NCI-H82 treated with DMSO at 0.1 percent for 48 hours (cell line): Measurements from ENCODE around the gene PTPN9.
"Not testable (repeated sequence)": the region's sequence is repeated elsewhere in the genome, so short reads cannot be mapped to it uniquely, and the experiment has no call there.

Experiments
- DNase-seq: peaks from one replicate; lab custom pipeline; 2025; ENCODE audit not compliant: unreplicated experiment; lab: John Stamatoyannopoulos, UW

Gene PTPN9

DNA sequence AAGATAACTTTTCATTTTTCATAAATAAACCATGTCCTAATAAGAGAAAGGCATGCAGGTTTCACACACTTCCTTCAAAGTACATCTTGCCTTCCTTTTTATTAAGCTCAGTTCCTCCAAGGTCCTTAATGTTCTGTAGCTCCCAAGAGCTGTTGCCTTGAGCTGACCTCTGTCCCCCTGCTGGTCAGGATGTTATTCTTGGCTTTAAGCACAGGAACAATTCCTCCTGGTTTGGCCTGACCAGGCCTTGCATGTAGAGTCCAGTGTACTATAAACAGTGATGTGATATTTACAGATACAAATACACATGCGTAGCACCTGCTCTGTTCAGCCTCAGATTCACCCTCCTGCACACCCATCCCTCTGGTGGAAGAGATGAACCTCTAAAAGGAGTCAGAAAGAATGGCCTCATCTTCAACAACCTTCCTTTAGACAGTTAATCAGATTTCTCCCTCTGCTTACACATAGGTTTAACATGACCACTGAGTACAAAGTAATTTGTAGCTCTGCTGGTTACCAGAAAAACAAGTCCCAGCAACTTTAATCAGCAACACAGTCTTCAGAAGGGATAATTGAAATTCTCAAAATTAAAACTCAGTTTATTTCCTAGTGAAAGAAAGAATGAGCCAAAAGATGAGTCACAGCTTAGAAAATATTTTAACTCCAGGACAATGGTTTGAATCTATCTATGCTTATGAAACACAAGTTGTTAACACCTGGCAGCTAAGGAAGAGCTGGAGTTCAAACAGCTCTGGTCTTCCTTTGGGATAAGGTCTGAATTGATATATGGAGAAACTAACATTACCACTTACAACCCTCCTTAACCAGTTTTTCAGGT is 46.5 kb downstream of the PTPN9 start:
- DNase-seq, result no peak

DNA sequence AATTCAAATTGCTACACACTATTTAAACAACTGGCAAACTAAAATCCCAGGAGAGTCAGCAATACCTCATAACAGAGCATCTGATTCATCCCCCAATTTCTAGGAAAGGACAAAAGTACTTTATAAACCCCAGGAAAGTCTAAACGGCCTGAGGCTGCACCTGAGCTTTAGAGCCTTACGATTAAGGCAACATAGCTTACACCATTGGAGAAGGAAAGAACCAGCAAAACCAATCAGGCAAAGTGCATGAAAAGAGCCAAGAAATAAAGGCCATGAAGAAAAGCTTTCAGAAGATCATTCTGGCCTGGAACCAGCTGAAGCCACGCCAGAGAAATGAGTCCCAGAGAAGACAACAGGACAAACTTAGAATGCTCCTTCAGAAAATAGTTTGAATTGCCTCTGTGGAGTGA is 48.1 kb downstream of the PTPN9 start:
- DNase-seq, result no peak

DNA sequence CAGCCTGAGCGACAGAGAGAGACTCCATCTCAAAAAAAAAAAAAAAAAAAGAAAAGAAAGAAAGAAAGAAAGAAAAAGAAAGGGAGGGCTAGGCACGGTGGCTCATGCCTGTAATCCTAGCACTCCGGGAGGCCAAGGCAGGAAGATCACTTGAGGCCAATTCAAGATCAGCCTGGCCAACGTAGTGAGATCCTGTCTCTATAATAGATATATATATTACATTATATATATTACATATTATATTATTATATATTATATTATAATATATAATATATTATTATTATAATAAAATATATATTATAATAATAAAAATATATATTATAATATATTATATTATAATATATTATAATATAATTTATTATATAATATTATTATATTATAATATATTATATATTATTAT is 48.9 kb downstream of the PTPN9 start:
- DNase-seq, result no peak

DNA sequence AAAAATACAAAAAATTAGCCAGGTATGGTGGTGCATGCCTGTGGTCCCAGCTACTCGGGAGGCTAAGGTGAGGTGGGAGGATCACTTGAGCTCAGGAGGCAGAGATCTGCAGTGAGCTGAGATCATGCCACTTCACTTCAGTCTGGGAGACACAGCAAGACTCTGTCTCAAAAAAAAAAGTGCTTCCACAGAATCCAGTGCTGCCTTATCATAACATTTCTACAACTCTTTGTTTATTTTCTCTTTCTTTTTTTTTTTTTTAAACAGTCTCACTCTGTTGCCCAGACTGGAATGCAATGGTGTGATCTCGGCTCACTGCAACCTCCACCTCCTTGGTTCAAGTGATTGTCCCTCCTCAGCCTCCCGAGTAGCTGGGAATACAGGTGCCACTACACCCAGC is 53.4 kb downstream of the PTPN9 start:
- not testable (repeated sequence) for DNase-seq

DNA sequence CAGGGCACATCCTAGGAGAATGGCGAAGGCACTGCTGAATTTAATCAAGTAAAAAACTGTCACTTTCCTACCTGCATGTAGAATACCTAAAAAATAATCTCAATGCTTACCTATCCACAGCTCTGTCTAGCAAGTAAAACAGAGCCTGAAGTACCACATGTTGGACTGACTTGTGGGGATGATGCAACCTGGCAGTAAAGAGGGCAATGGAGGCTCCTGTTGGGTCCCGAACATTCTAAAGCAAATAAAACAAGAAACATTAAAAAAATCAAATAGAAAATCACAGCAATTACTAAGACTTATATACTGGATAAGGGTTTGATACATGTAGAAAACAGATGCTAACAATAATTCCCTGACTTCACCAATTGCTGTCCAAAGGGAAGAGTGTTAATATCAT is 56.1 kb downstream of the PTPN9 start:
- DNase-seq, result no peak

DNA sequence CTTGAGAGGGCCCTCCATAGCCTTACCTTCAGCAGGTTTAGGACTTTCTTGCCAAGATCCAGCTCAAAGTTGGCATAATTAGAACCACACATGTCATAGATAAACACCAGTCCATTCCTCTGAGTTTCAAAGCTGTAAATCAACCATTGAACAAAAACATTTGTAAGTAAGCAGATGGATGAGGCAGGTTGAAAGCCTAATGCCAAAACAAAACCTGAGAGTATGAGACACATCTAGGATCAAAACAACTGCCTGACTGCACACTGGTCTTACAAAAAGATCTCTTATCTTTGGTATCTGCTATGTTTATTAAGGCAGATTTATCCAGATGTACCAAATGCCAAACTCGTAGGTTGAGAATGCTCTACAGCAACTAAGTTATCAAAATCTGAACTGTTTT is 61.9 kb downstream of the PTPN9 start:
- no peak for DNase-seq

DNA sequence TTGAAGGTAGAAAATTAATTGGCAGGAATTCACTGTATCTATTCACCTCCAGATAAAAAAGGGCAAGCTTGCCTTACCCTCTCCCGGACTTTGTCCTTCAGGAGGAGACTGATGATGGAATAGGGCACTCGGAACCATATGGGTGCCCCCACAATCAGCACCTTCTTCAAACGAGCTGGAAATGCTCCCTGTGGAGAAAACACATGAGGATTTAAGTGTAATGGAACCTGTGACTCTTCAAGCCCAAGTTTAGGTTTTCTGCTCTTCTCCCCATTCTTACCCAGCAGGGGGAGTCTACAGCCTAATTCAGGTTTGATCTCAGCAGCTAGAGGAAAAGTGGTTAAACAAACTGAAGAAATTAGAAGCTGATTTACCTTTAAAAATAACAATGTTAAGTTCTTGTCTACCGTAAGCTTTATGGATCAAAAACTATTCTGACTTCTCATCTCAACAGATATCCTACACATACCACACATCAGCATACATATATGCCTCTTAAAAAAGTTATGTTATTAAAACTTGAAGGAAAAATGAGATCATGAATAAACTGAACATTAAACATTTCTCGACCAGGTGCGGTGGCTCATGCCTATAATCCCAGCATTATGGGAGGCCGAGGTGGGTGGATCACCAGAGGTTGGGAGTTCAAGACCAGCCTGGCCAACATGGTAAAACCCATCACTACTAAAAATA is 70.1 kb downstream of the PTPN9 start:
- DNase-seq, result peak; percentile 27

DNA sequence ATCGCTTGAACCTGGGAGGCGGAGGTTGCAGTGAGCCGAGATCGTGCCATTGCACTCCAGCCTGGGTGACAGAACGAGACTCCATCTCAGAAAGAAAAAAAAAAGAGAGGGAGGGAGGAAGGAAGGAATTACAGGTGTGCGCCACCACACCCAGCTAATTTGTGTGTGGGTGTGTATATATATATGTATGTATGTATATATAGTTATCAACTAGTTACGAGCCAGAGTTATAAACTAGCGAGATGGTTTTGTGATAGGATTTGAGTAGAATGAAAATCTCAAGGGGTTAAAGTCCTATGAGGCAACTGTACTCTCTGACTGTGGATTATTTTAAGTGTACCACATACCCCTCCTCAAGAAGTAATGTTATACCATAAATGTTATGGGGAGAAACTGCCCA is 76.8 kb downstream of the PTPN9 start:
- no peak for DNase-seq

DNA sequence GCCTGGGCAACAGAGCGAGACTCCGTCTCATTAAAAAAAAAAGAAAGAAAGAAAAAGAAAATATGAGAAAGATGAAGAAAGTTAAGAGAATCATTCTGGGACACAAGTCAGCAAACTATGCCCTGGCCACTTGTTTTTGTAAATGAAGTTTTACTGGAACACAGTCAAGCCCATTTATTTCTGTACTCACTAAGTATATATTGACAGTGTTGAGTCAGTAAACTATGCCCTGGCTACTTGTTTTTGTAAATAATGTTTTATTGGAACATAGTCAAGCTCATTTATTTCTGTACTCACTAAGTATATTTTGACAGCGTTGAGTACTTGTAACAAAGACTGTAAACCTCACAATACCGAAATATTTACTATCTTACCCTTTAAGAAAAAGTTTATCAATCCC is 85.4 kb downstream of the PTPN9 start:
- no peak for DNase-seq

DNA sequence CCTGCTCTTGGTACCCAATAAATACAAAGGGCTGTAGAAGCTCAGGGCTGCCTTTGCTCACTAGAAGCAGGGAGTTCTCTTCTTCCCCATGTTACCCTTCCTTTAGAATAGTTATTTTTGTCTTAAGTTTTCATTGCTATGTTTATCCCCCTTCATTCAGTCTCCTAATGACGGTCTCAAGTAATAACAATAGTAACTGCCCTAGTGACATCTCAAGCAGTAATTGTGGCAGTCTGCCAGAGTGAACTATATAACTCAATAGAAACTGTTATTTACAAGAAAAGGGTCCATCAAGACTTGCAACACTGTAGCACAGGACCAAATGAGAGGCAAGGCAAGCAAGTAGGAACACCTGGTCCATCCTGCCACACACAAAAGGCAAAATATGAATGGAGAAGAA is 95.2 kb downstream of the PTPN9 start:
- no peak for DNase-seq

DNA sequence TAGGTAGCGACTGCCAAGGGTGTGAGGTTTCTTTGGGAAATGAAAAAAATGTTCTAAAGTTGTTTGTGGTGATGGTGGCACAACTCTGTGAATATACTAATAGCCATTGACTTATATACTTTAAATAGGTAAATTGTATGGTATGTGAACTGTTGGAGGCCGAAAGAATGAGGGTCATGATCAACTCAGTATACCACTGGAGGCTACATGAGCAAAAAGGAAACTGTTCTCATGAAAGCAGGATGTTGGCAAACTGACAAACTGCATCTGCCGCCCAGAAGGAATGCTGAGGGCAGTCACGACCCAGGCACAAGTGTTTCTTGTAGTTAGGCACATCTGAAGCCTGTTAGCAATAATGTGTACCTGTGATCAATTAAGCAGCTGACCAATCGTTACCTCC is 95.6 kb downstream of the PTPN9 start:
- not testable (repeated sequence) for DNase-seq

DNA sequence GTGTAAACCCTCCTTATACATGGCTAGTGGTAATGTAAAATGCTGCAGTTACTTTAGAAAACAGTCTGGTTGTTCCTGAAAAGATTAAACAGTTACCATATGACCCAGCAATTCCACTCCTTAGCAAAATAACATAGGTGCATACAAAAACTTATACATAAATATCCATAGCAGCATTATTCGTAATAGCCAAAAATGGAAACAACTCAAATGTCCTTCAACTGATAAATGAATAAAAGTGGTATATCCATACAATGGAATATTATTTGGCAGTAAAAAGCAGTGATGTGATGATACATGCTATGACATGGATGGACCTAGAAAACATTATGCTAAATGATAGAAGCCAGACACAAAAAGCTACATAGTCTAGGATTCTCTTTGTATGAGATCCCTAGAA is 96.0 kb downstream of the PTPN9 start:
- no peak for DNase-seq

DNA sequence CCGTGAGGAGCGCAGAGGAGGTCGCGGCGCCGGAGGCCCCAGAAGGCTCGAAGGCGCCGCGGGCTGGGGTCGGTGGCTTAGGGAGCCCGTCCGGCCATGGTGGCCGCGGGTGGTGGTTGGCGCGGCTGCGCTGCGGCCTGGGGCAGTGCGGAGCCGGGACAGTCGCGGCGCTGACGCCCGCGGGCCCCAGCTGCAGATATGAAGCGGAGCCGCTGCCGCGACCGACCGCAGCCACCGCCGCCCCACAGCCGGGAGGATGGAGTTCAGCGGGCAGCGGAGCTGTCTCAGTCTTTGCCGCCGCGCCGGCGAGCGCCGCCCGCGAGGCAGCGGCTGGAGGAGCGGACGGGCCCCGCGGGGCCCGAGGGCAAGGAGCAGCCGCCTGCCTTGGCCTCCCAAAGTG is 98.7 kb downstream of the PTPN9 start:
- not testable (repeated sequence) for DNase-seq

DNA sequence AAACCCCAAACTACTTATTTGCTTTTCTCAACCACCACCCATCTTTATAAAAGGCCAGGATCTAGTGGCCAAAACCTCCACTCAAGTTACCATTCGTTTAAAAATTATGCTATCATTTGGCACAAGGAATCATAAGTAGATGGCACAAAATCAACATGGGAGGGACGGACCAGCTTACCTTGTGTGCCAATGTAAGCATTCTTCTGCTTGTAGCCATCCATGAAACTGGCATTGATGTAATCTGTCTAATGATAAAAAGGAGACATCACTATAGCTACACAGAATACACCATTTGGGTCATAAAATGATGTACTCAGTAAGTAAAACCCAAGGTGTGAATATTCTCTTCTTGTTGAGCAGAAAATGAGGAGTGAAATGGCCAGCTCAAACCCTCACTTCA is 99.4 kb downstream of the PTPN9 start:
- no peak for DNase-seq

DNA sequence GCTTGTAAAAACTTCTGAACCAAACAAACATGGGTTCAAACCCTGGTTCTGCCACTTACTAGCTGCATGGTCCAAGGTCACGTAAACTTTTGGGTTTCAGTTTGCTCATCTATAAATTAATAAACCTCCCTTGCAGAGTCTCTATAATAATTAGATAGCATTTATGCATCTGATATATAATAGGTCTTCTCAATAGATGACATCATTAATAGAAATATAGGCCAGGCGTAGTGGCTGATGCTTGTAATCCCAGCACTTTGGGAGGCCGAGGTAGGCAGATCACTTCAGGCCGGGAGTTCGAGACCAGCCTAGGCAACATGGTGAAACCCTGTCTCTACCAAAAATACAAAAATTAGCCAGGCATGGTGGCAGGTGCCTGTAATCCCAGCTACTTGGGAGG is 102.0 kb downstream of the PTPN9 start:
- not testable (repeated sequence) for DNase-seq

DNA sequence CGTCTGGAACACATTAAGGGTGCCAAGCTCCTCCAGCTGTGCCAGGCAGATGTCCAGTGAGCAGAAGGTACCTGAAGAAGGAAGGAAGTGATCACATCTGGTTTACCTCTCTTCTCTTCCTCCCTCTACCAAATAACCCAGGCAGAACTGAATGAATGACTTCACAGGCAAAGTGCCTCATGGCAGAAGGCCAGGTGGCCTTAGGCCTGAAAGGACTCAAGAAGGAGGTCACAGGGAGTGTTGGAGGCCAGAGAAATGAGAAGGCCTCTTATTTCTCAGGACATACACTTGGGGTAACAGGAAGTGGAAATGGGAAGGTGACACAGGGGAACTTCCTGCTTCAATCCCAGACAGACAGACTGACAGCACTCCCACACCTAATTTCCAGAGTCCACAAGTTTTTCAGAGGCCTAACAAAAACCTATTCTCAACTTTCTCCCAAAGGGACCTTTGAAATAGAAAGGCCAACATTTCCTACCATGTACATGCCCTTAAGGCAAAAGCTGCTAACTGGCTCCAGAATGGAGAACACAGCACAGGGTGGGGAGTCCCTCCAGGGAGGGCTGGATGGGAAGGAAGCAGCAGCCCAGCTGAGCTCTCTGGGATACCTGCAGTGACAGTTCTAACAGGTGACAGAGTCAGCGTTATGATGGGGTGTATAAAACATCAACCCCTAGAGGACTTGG is 110.1 kb downstream of the PTPN9 start:
- no peak for DNase-seq

DNA sequence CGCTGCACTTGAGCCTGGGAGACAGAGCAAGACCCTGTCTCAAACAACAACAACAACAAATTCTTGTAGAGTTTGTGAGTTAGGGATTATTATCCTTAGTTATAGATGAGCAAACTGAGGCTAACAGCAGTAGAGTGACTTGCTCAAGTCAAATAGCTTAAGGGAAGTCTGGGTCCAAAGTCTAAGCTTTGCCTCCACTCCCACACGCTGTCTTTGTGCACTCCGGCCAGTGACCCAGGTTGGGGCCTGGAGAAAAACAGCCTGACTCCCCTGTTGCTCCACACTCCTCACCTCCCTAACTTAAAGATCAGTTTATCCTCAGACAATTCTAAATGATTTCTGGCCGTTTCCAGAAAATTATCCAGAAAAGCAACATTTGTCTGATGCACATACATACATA is 118.5 kb downstream of the PTPN9 start:
- no peak for DNase-seq

DNA sequence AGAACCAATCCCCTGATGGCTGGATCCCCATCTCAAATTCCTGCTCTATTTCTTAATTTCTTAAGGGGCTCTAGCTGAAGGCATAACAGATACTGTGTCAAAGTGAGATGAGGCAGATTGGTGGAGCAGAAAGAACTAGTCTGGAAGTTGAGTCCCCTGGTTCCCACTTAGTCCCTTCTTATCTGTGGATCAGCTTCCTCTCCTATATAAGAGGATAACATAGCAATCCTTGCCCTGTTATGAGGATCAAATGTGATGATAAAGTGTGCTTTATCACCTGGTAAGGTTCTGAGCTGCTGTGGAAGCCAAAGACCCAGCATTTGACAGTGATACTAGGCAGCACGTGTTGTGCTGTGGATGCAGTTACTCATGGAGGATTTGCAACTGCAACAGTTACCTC is 119.5 kb downstream of the PTPN9 start:
- no peak for DNase-seq

DNA sequence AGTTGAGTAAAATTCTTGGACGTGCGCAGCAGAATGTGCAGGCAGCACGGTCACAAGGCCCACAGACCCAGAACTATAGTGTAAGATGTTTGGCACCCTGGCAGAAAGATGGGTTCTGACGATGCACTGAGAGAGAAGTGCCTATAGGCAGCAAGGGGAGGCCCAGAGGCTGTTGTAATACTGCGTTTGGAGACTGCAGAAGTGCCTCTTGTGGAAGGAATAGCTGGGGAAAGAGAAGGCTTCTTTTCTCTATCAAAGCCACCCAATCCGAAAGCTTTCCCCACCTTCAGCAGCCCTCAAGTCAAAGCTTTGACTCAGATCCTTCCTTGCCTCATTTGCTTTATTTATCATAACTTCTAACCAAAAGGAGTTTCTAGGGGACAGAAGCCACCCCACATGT is 122.4 kb downstream of the PTPN9 start:
- no peak for DNase-seq

DNA sequence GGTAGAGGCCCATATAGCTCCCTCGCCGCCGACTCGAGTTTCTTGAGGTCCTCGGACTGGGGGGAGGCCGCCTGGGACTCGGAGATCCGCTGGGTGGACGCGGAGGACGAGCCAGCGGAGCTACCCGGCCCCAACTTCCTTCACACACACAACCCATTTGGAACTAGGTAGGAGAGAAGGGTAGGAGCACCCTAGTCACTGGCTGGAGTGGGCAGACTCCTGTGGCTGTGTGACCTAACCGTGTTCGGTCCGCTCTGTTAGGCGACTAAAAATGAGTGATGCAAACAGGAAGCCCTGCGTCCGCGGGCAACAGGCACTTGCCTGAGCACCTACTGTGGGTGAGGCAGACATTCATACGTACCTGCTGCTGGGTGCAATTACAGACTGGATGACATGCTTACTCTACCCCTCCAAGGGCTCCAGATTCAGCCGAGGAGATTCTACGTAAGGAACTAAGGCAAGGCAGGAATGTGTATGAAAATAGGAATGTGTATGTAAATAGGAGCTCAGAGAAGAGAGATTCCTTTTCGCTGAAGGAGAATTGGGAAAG is 123.1 kb downstream of the PTPN9 start:
- DNase-seq, result peak; percentile 26

DNA sequence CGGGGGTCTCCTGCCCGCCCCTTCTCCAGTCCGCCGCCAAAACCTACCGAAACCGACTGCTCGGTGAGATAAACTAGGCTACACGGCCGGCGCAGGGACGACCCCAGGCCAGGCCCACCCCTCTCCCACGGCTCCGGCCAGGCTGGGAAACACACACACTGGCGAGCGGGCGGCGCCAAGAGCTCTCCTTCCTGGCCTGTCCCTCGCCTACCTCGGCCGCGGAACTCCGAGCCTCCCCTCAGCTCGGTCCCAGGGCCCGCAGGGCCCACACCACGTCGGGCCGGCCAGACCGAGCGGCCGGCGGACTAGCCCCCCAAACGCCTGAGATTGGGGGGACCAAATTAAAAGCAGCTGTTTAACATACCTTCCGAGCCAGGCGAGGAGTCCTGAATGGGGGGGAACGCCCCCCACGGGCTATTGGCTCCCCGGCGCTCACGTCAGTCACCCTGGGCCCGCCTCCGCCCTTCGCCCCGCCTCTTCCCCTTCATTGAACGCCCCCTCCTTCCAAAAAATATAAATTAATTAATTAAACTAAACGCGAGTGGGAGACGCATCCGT is 123.6 kb downstream of the PTPN9 start:
- peak; percentile 63 for DNase-seq
